CD8-positive, alpha-beta memory T cell (primary cell): Measurements from ENCODE around the gene HECW1. TPM values are rescaled to one million over a fixed set of nuclear protein-coding genes. Genes with fewer than 3 reads are reported as not detected.
A peak's percentile ranks its signal among the peaks of the same experiment; 100 is the strongest.

Experiments
- CTCF ChIA-PET: fragments of 350-600 bp; sonication (Branson Sonifier 250); formaldehyde crosslinking; loops from one replicate; lab custom pipeline; 2021; ENCODE audit warnings: antibody characterized with exemption; lab: Charles Lee
- POLR2A ChIA-PET: fragments of 350-600 bp; sonication (Branson Sonifier 250); formaldehyde crosslinking; loops from one replicate; lab custom pipeline; 2021; ENCODE audit warnings: antibody characterized with exemption; lab: Charles Lee
- DNase-seq, 5 donors: peaks; one replicate each; pipeline versions ENCODE4 v3.0.0 to v3.0.0-alpha.2; 2020 to 2022; ENCODE audit warnings: mixed read lengths in 1 of 5
- H3K27ac ChIP-seq: one replicate; pipeline ENCODE4 v1.7.0; 2013; ENCODE audit warnings: low read depth, mild to moderate bottlenecking, low read length, moderate library complexity
- H3K27me3 ChIP-seq: 2 replicates; pipeline ENCODE4 v1.7.0; 2013; ENCODE audit warnings: low read length, mild to moderate bottlenecking; ENCODE audit not compliant: insufficient read depth, poor library complexity, severe bottlenecking
- H3K36me3 ChIP-seq: 2 replicates; pipeline ENCODE4 v1.7.0; 2013; ENCODE audit warnings: mild to moderate bottlenecking, low read length, moderate library complexity; ENCODE audit not compliant: insufficient read depth
- H3K4me1 ChIP-seq: 2 replicates; pipeline ENCODE4 v1.7.0; 2013; ENCODE audit warnings: mild to moderate bottlenecking, low read length, moderate library complexity; ENCODE audit not compliant: insufficient read depth
- H3K4me3 ChIP-seq: 2 replicates; pipeline ENCODE4 v1.7.0; 2013; ENCODE audit warnings: mild to moderate bottlenecking, low read length
- H3K9me3 ChIP-seq: 2 replicates; pipeline ENCODE4 v1.7.0; 2013; ENCODE audit warnings: mild to moderate bottlenecking, low read length
- H3K27ac Mint-ChIP-seq, 8 donors: one replicate each; pipeline ENCODE4 v1.8.0; 2020 to 2021; ENCODE audit warnings: mixed read lengths in 8 of 8, mild to moderate bottlenecking in 6 of 8, inconsistent platforms in 3 of 8, moderate library complexity in 3 of 8
- H3K27me3 Mint-ChIP-seq, 2 donors: one replicate each; pipeline ENCODE4 v1.8.0; 2020 to 2021; ENCODE audit warnings: mixed read lengths in 2 of 2, mild to moderate bottlenecking in 1 of 2, moderate library complexity in 1 of 2
- H3K36me3 Mint-ChIP-seq, 3 donors: one replicate each; pipeline ENCODE4 v1.8.0; 2020 to 2021; ENCODE audit warnings: mixed read lengths in 3 of 3, inconsistent platforms in 1 of 3, mild to moderate bottlenecking in 1 of 3
- H3K4me1 Mint-ChIP-seq, 3 donors: one replicate each; pipeline ENCODE4 v1.8.0; 2020 to 2021; ENCODE audit warnings: mixed read lengths in 3 of 3, inconsistent platforms in 1 of 3, mild to moderate bottlenecking in 1 of 3
- H3K4me3 Mint-ChIP-seq, 7 donors: one replicate each; pipeline ENCODE4 v1.8.0; 2020 to 2021; ENCODE audit warnings: mixed read lengths in 7 of 7, mild to moderate bottlenecking in 6 of 7, moderate library complexity in 4 of 7, inconsistent platforms in 2 of 7
- H3K9me3 Mint-ChIP-seq, 5 donors: one replicate each; pipeline ENCODE4 v1.8.0; 2020 to 2022; ENCODE audit warnings: mixed read lengths in 5 of 5, mild to moderate bottlenecking in 3 of 5, moderate library complexity in 2 of 5, inconsistent platforms in 1 of 5
- polyA plus RNA-seq: library from polyadenylated mRNA; unstranded; fragments of 300-500 nt; fragmentation: Illumina TruSeq; gene quantifications from one replicate; pipeline ENCODE4 v1.2.3, GENCODE V29; 2021
- total RNA-seq, 2 experiments: library from RNA; stranded (reverse); gene quantifications; one replicate each; pipeline ENCODE4 v1.2.3, GENCODE V29; 2021

The HECW1 gene
- total and polyA plus RNA-seq, 3 experiments from 2014 or later, result not detected

DNA sequence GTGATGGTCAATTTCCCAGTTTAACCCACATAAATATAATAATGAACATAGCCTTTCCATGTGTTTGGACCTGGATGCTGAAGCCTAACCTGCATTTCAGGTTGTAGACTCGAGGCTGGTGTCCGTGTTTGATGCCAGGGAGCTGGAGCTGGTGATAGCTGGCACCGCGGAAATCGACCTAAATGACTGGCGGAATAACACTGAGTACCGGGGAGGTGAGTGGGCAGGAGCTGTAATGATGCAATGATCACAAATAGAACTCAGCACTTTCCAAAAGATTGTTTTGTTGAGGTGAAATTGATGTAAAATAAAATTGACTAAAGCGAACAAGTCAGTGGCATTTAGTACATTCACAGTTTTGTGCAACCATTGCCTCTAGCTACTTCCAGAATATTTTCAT lies 439.7 kb downstream of the HECW1 start:
- DNase-seq, result no peak
- Mint-ChIP-seq H3K9me3 (peaks cover 0 to under 1% (median 0%) of the 10 kb centered on the region in 5 donors), H3K27ac (no peak overlapping the region), H3K36me3 (peaks cover 0 to 1% (median 0%) of the 10 kb centered on the region in 3 donors), H3K4me1 (peaks cover 10 to 17% (median 15%) of the 10 kb centered on the region in 3 donors), H3K4me3 (no peak overlapping the region), H3K27me3 (peaks cover 13 to 33% of the 10 kb centered on the region in 2 donors)
- Histone ChIP-seq H3K27me3 (no peaks in the 10 kb centered on the region), H3K4me1 (peaks cover 22% of the 10 kb centered on the region), H3K36me3 (no peaks in the 10 kb centered on the region), H3K27ac (no peak overlapping the region), H3K9me3 (no peaks in the 10 kb centered on the region), H3K4me3 (no peak overlapping the region)
- ChIA-PET POLR2A (interaction anchor here (0.6 kb wide), 1 partner anchor 120 kb away, joined by 7 read pairs; no protein-coding TSS in a partner anchor), CTCF (no interaction called here)

DNA sequence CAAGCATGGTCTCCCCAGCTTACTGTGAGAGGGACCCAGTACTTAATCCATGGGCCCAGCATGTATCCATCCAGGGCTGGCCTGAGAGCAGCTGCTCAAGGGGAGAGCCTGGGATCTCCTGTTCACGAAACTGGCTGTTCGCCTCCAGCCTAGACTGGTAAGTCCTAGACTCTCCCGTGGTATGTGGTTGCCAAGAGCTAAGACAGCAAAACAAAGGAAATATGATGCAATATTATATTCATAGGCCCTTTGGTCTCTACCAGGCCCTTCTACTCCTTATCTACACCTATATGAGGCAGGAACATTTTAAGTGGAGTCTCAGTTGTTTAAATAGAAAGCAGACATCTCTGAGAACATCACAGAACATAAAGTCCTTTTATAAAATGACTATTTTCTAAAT lies 441.6 kb downstream of the HECW1 start:
- Mint-ChIP-seq H3K4me3 (peak overlapping the region in 1 of 7 donors; percentile 65), H3K27ac (peak overlapping the region in 4 of 8 donors; percentile 9 to 82 (median 46))
- DNase-seq, result peak in 1 of 5 donors; percentile 30

DNA sequence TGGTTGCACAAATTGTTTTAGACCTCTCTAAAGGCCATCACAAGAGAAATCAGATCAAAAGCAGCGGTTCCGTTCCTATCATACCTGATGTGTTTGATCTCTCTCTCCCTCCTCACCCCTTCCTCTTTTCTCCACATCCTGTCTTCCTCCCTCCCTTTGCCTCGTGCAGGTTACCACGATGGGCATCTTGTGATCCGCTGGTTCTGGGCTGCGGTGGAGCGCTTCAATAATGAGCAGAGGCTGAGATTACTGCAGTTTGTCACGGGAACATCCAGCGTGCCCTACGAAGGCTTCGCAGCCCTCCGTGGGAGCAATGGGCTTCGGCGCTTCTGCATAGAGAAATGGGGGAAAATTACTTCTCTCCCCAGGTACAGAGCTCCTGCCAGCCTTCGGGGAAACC lies 442.0 kb downstream of the HECW1 start:
- Histone ChIP-seq H3K27me3 (no peaks in the 10 kb centered on the region), H3K4me3 (no peak overlapping the region), H3K4me1 (peaks cover 22% of the 10 kb centered on the region), H3K36me3 (no peaks in the 10 kb centered on the region), H3K9me3 (no peaks in the 10 kb centered on the region), H3K27ac (no peak overlapping the region)
- DNase-seq, result peak in 1 of 5 donors; percentile 43
- ChIA-PET POLR2A (no interaction called here), CTCF (no interaction called here)
- Mint-ChIP-seq H3K27me3 (peaks cover 14 to 26% of the 10 kb centered on the region in 2 donors), H3K9me3 (no peaks in the 10 kb centered on the region), H3K36me3 (peaks cover 0 to 1% (median 0%) of the 10 kb centered on the region in 3 donors), H3K4me3 (peak overlapping the region in 2 of 7 donors; percentile 1 to 59), H3K4me1 (peaks cover 10 to 17% (median 15%) of the 10 kb centered on the region in 3 donors), H3K27ac (peak overlapping the region in 3 of 8 donors; percentile 13 to 58 (median 18))

More for the DNA sequence above, 441.6 kb downstream of the HECW1 start:
- H3K4me3 ChIP-seq, result no peak overlapping the region
- Mint-ChIP-seq H3K9me3 (no peaks in the 10 kb centered on the region), H3K4me1 (peaks cover 10 to 17% (median 15%) of the 10 kb centered on the region in 3 donors), H3K36me3 (peaks cover 0 to 1% (median 0%) of the 10 kb centered on the region in 3 donors), H3K27me3 (peaks cover 14 to 29% of the 10 kb centered on the region in 2 donors)
- H3K4me1 ChIP-seq, result peaks cover 22% of the 10 kb centered on the region
- no peak overlapping the region for H3K27ac ChIP-seq
- CTCF ChIA-PET, result no interaction called here
- no peaks in the 10 kb centered on the region for H3K27me3 ChIP-seq
- POLR2A ChIA-PET, result no interaction called here
- no peaks in the 10 kb centered on the region for H3K9me3 ChIP-seq
- H3K36me3 ChIP-seq, result no peaks in the 10 kb centered on the region

DNA sequence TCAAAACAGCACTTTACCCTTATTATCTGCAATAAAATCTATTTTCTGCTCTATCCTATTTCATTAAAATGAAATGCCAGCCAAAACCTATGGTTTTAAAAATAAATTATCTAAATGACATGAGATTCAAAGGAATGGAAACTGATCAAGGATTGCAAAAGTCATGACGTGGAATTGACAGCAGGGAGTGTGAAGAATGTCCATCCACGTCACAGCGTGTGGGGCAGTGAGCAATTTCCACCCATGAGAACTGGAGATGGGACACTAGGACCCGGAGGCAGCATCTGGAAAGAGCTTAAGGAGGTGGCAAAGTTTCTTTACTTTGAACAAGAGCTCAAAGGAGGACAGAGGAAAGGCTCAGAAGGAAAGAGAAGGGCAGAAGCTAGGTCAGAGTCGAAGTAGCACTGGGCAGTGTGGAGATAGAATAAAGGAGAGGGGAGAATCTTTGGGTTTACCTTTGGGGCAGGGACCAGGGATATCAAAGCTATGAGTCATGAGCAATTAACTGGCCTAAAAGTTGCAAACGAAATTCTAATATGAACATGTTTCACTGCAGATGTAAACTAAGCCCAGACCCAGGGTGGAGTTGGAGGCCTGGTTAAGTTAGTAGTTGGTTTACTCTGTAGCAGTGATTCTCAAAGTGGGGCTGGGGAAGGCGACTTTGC lies 445.5 kb downstream of the HECW1 start:
- Mint-ChIP-seq H3K27ac (no peak overlapping the region), H3K9me3 (no peaks in the 10 kb centered on the region), H3K4me1 (peaks cover 10 to 17% (median 15%) of the 10 kb centered on the region in 3 donors), H3K4me3 (no peak overlapping the region), H3K27me3 (peaks cover 14 to 40% of the 10 kb centered on the region in 2 donors), H3K36me3 (peaks cover 0 to 6% (median 1%) of the 10 kb centered on the region in 3 donors)
- no peaks in the 10 kb centered on the region for H3K27me3 ChIP-seq
- no peaks in the 10 kb centered on the region for H3K36me3 ChIP-seq
- H3K4me3 ChIP-seq, result no peak overlapping the region
- peaks cover 18% of the 10 kb centered on the region for H3K4me1 ChIP-seq
- no peak for DNase-seq
- ChIA-PET CTCF (interaction anchor here (1.2 kb wide), 1 partner anchor 25 kb away, joined by 4 read pairs; the partner anchor contains the start of gene STK17A), POLR2A (no interaction called here)
- no peaks in the 10 kb centered on the region for H3K9me3 ChIP-seq
- no peak overlapping the region for H3K27ac ChIP-seq

- peaks cover 4% of the 10 kb centered on the region for H3K4me1 ChIP-seq
- Mint-ChIP-seq H3K4me1 (peaks cover 5 to 7% (median 6%) of the 10 kb centered on the region in 3 donors), H3K36me3 (peaks cover 0 to 6% (median 0%) of the 10 kb centered on the region in 3 donors), H3K27me3 (peaks cover 19 to 46% of the 10 kb centered on the region in 2 donors), H3K9me3 (no peaks in the 10 kb centered on the region), H3K27ac (no peak overlapping the region), H3K4me3 (no peak overlapping the region)
- ChIA-PET POLR2A (no interaction called here), CTCF (no interaction called here)
- DNase-seq, result no peak
- H3K36me3 ChIP-seq, result no peaks in the 10 kb centered on the region
- no peak overlapping the region for H3K4me3 ChIP-seq
- H3K27ac ChIP-seq, result no peak overlapping the region
- H3K9me3 ChIP-seq, result no peaks in the 10 kb centered on the region
- no peaks in the 10 kb centered on the region for H3K27me3 ChIP-seq
Measured at GRCh38 chr7:43559171-43559945, 446.9 kb downstream of the HECW1 start.

GRCh38 chr7:43559946-43560335 lies 447.5 kb downstream of the HECW1 start:
- no peaks in the 10 kb centered on the region for H3K36me3 ChIP-seq
- CTCF ChIA-PET, result no interaction called here
- Mint-ChIP-seq H3K36me3 (peaks cover 0 to 6% (median 0%) of the 10 kb centered on the region in 3 donors), H3K27ac (no peak overlapping the region), H3K4me1 (peaks cover under 1 to 2% (median 1%) of the 10 kb centered on the region in 3 donors), H3K9me3 (no peaks in the 10 kb centered on the region), H3K27me3 (peaks cover 16 to 45% of the 10 kb centered on the region in 2 donors), H3K4me3 (no peak overlapping the region)
- no peak overlapping the region for H3K4me3 ChIP-seq
- H3K27me3 ChIP-seq, result no peaks in the 10 kb centered on the region
- no peak overlapping the region for H3K27ac ChIP-seq
- H3K9me3 ChIP-seq, result no peaks in the 10 kb centered on the region
- no peaks in the 10 kb centered on the region for H3K4me1 ChIP-seq
- no peak for DNase-seq
- POLR2A ChIA-PET, result no interaction called here

DNA sequence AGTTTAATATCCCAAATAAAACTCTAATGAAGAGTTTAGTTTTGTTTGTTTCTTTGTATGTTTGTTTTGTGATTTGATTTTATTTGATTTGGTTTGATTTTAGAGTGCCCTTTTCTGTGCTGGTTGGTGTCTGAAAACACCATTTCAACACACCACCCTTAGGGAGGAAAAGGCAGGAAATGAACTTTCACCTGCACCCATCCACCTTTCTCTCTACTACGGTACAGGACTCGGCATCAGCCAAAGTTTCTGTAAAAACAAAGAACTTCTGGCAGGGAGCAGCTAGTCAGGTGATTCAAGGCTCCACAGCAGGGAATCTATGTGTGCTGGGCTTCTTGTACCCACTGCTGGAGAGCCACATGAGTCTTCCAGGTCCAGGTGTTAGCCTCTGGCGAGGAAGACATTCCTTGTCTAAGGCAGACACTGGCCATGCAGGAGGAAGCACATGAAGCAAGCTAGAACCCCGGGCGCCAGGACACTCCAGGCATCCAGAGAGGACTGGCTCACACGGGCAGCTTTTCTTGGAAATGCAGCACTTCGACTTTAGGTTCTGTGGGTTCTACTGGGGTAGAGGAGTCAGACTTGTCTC lies 448.4 kb downstream of the HECW1 start:
- H3K27ac ChIP-seq, result no peak overlapping the region
- no peak overlapping the region for H3K4me3 Mint-ChIP-seq
- POLR2A ChIA-PET, result no interaction called here
- H3K36me3 ChIP-seq, result no peaks in the 10 kb centered on the region
- peaks cover 0 to 6% (median 0%) of the 10 kb centered on the region in 3 donors for H3K36me3 Mint-ChIP-seq
- no peaks in the 10 kb centered on the region for H3K4me1 ChIP-seq
- no peaks in the 10 kb centered on the region for H3K9me3 Mint-ChIP-seq
- CTCF ChIA-PET, result no interaction called here
- no peaks in the 10 kb centered on the region for H3K9me3 ChIP-seq
- DNase-seq, result no peak
- H3K27me3 ChIP-seq, result no peaks in the 10 kb centered on the region
- peaks cover 16 to 40% of the 10 kb centered on the region in 2 donors for H3K27me3 Mint-ChIP-seq
- no peak overlapping the region for H3K27ac Mint-ChIP-seq
- H3K4me1 Mint-ChIP-seq, result no peaks in the 10 kb centered on the region
- H3K4me3 ChIP-seq, result no peak overlapping the region
